ENCODE results near the gene NOL3.
A peak's percentile ranks its signal among the peaks of the same experiment; 100 is the strongest.

The NOL3 gene

GRCh38 chr16:67183627-67184452 lies 13.5 kb downstream of the NOL3 start, which contains the start of gene MATCAP1:
Gene MATCAP1, minus strand, starts transcription at chr16:67183963. Its CDS starts 3,353 bp downstream, at chr16:67180610.
- Histone ChIP-seq H3K4me3 (replicated peaks; ENCODE audit: insufficient read depth, low read length) (peak within 1 kb of the TSS; percentile 96), H3K27me3 (ENCODE audit: insufficient read depth, poor library complexity, severe bottlenecking) (peaks cover 7% of the 10 kb centered on the region), H3K27ac (replicated peaks) (peak within 1 kb of the TSS; percentile 79)
- DNase-seq (ENCODE audit: low read depth in 1 of 2, low spot score in 1 of 2), result peak; percentile 93 to 98
- TF ChIP-seq POLR2AphosphoS5 (IDR thresholded peaks at IDR 0.05; ENCODE audit: low read depth) (no peak), GABPA (IDR thresholded peaks at IDR 0.05; ENCODE audit: low read depth) (no peak), REST (IDR thresholded peaks at IDR 0.05; ENCODE audit: insufficient replicate concordance, low read depth) (no peak), CTCF (IDR thresholded peaks at IDR 0.05; ENCODE audit: insufficient read depth, low read length) (no peak), SPI1 (IDR thresholded peaks at IDR 0.05; ENCODE audit: borderline replicate concordance, low read depth) (no peak)

- peaks cover 7% of the 10 kb centered on the region for H3K27me3 ChIP-seq (ENCODE audit: insufficient read depth, poor library complexity, severe bottlenecking)
- DNase-seq (ENCODE audit: low read depth in 1 of 2, low spot score in 1 of 2), result no peak
- peak overlapping the region; percentile 96 for H3K4me3 ChIP-seq (replicated peaks; ENCODE audit: insufficient read depth, low read length)
- no peak overlapping the region for H3K27ac ChIP-seq (replicated peaks)
- no peak for TF ChIP-seq SPI1 (IDR thresholded peaks at IDR 0.05; ENCODE audit: borderline replicate concordance, low read depth)
- no peak for TF ChIP-seq REST (IDR thresholded peaks at IDR 0.05; ENCODE audit: insufficient replicate concordance, low read depth)
- TF ChIP-seq CTCF (IDR thresholded peaks at IDR 0.05; ENCODE audit: insufficient read depth, low read length), result no peak
- no peak for TF ChIP-seq POLR2AphosphoS5 (IDR thresholded peaks at IDR 0.05; ENCODE audit: low read depth)
- TF ChIP-seq GABPA (IDR thresholded peaks at IDR 0.05; ENCODE audit: low read depth), result no peak
Observed at GRCh38 chr16:67184453-67184994, 14.2 kb downstream of the NOL3 start.

GRCh38 chr16:67184995-67185650 lies 14.8 kb downstream of the NOL3 start:
- DNase-seq (ENCODE audit: low read depth in 1 of 2, low spot score in 1 of 2), result peak in 1 of 2 experiments; percentile 87
- Histone ChIP-seq H3K27me3 (ENCODE audit: insufficient read depth, poor library complexity, severe bottlenecking) (peaks cover 7% of the 10 kb centered on the region), H3K4me3 (replicated peaks; ENCODE audit: insufficient read depth, low read length) (no peak overlapping the region), H3K27ac (replicated peaks) (no peak overlapping the region)
- TF ChIP-seq REST (IDR thresholded peaks at IDR 0.05; ENCODE audit: insufficient replicate concordance, low read depth), result peak; percentile 97
- no peak for TF ChIP-seq POLR2AphosphoS5 (IDR thresholded peaks at IDR 0.05; ENCODE audit: low read depth)
- TF ChIP-seq GABPA (IDR thresholded peaks at IDR 0.05; ENCODE audit: low read depth), result no peak
- TF ChIP-seq SPI1 (IDR thresholded peaks at IDR 0.05; ENCODE audit: borderline replicate concordance, low read depth), result no peak
- peak; percentile 59 for TF ChIP-seq CTCF (IDR thresholded peaks at IDR 0.05; ENCODE audit: insufficient read depth, low read length)
